ENCODE results near the gene ICE2. TPM values are rescaled to one million over a fixed set of nuclear protein-coding genes. Genes with fewer than 3 reads are reported as not detected.

Gene ICE2
- total RNA-seq, 1 experiment from 2014 or later: 62.8 TPM

DNA sequence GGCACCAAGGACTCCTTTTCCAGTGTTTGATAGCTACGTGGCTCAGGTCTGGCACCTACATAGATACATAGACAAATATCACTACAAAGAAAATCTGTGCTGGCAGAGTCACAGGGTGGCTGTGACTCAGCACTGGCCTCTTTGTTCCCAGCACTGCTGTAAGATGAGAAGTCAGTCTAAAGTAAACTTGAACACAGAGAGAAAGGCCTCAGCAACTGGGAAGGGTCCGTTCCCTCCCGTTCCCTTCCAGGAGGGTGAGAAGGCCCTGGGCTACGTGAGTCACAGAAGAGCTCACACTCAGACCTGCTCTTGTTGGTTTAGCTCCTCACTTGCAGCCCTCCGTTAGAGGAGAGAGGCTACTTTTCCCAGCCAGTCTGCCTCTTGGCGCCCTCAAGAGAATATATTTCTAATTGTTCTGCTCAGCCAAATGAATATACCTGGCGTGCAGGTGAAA lies 104.3 kb downstream of the ICE2 start:
- POLR2A ChIA-PET: interaction anchor here (0.9 to 8.0 kb wide), 11 partner anchors 9 to 64 kb away, joined by 3 to 70 read pairs (median 4); partner anchors contain the start of gene ANXA2
- Histone ChIP-seq H3K27ac (ENCODE audit: low read depth, low read length) (peak overlapping the region; percentile 93), H3K9ac (ENCODE audit: low read length) (peak overlapping the region; percentile 63), H3K27me3 (ENCODE audit: insufficient read depth, low read length) (no peaks in the 10 kb centered on the region), H3K9me2 (ENCODE audit: insufficient read depth) (no peaks in the 10 kb centered on the region), H3K4me2 (ENCODE audit: low read length) (peak overlapping the region; percentile 65), H2AFZ (ENCODE audit: low read depth, low read length, poor library complexity, severe bottlenecking) (no peak overlapping the region), H4K20me1 (ENCODE audit: insufficient read depth) (no peaks in the 10 kb centered on the region; the same call in 1 of the 2 replicates), H3K9me3 (ENCODE audit: control insufficient read depth in 1 of 2, insufficient read depth in 1 of 2, low read depth in 1 of 2, low read length in 2 of 2) (no peaks in the 10 kb centered on the region), H3K4me1 (ENCODE audit: control insufficient read depth in 1 of 2, insufficient read depth in 2 of 2, low read length in 2 of 2) (peaks cover 88 to 99% of the 10 kb centered on the region in 2 experiments), H3K36me3 (ENCODE audit: control insufficient read depth in 1 of 2, insufficient read depth in 2 of 2, low read length in 2 of 2) (peaks cover 6 to 51% of the 10 kb centered on the region in 2 experiments), H3K79me2 (ENCODE audit: insufficient read depth, low read length) (peaks cover 100% of the 10 kb centered on the region), H3K4me3 (replicated peaks in 1 of 2; ENCODE audit: low read depth in 1 of 2, low read length in 2 of 2) (peak overlapping the region in 1 of 2 experiments; percentile 16; a peak in 2 of 4 replicates)
- TF ChIP-seq FOSL1 (IDR thresholded peaks at IDR 0.05; ENCODE audit: low read depth): peak; percentile 90
- TF ChIP-seq, protein P1, sequence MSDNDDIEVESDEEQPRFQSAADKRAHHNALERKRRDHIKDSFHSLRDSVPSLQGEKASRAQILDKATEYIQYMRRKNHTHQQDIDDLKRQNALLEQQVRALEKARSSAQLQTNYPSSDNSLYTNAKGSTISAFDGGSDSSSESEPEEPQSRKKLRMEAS (IDR thresholded peaks at IDR 0.05): peak; percentile 40; the same call in 1 of the 2 replicates
- TF ChIP-seq SIN3A (IDR thresholded peaks at IDR 0.05; ENCODE audit: low read depth): peak; percentile 91
- peak; percentile 94 for TF ChIP-seq TCF7L2 (IDR thresholded peaks at IDR 0.05; ENCODE audit: borderline replicate concordance, extremely low read depth, insufficient read depth, insufficient read length)
- peak; percentile 27; the same call in 1 of the 2 replicates for TF ChIP-seq RAD21 (IDR thresholded peaks at IDR 0.05; ENCODE audit: low read depth)
- TF ChIP-seq ELF1 (IDR thresholded peaks at IDR 0.05; ENCODE audit: borderline replicate concordance, low read depth): no peak
- TF ChIP-seq CEBPB (IDR thresholded peaks at IDR 0.05; ENCODE audit: low read depth): peak; percentile 63
- peak; percentile 91 for TF ChIP-seq SP1 (IDR thresholded peaks at IDR 0.05; ENCODE audit: low read depth)
- peak; percentile 66 for TF ChIP-seq POLR2AphosphoS5 (IDR thresholded peaks at IDR 0.05; ENCODE audit: low read depth, low read length)
- no peak for TF ChIP-seq EGR1 (IDR thresholded peaks at IDR 0.05; ENCODE audit: low read depth)
- TF ChIP-seq ZFX (IDR thresholded peaks at IDR 0.05): no peak
- peak; percentile 93 for TF ChIP-seq JUND (IDR thresholded peaks at IDR 0.05)
- TF ChIP-seq CBX3 (IDR thresholded peaks at IDR 0.05; ENCODE audit: low read depth): peak; percentile 80; the same call in 1 of the 2 replicates
- ATAC-seq (peak; percentile 71), DNase-seq (ENCODE audit: low read depth, low spot score) (peak; percentile 96)
- CTCF ChIA-PET: interaction anchor here (1.2 kb wide), 1 partner anchor 15 kb away, joined by 5 read pairs; no protein-coding TSS in a partner anchor
- no TSS peak for BruUV-seq (replicated peaks)
- RAD21 ChIA-PET (ENCODE audit: low non-redundant PET in 1 of 2, low total read pairs in 2 of 2, uncharacterized antibody in 2 of 2, unreplicated experiment in 2 of 2): interaction anchor here (0.9 to 1.0 kb wide), 3 partner anchors 20 to 107 kb away, joined by 3 read pairs; no protein-coding TSS in a partner anchor
- intact Hi-C loops (cut with micrococcal nuclease): loop anchor here (1.0 to 5.0 kb wide), 2 partner anchors 19 to 103 kb away; partner anchors contain the start of gene ICE2

All from HCT116 (cell line).